GM12875 (cell line): ENCODE measurements around the gene THRB.

Experiments used
- H3K4me3 ChIP-seq: one replicate; pipeline ENCODE4 v1.5.1; 2011; ENCODE audit warnings: low read depth, low read length, control low read depth
- CTCF ChIP-seq: IDR thresholded peaks from 2 replicates; pipeline ENCODE4 v1.5.1; 2011; ENCODE audit warnings: low read depth, mild to moderate bottlenecking, control low read depth, inconsistent platforms, low read length, moderate library complexity, borderline replicate concordance; ENCODE audit not compliant: insufficient read depth

The THRB gene

DNA sequence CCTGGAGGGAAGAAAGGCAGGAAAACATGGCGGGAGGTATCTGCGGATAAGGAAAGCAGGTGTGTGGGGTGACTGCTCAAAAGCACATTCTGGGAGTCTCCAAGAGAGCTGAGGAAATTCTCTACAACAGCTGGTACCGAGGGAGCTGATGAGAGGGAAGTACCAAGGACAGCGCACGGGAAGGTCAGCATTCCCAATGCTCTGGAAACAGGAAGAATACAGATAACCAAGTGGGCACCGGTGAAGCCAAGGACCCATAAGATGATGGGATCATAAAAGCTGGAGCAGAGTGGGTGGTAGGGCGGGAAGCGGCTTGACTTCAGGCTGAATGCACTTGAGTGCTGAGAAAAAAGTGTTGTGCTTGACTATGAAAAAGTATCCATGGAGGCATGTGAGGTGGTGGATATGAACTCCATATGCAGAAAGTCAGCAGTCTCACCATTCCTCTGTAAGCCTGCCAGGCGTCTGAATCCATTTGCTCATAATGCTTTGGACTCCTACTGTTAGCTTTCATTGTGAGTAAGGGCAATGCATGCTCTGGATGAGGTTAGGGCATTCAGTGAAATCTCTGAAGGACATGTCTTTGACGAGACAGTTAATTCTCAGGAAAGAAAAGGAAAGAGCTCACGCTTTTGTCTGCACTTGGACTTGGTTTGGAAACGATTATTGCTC, 334.1 kb downstream of the THRB start:
- no peak overlapping the region for H3K4me3 ChIP-seq
- TF ChIP-seq CTCF: no peak

- no peak overlapping the region for H3K4me3 ChIP-seq
- TF ChIP-seq CTCF: no peak
Observed at GRCh38 chr3:24158761-24159454, 335.7 kb downstream of the THRB start.

DNA sequence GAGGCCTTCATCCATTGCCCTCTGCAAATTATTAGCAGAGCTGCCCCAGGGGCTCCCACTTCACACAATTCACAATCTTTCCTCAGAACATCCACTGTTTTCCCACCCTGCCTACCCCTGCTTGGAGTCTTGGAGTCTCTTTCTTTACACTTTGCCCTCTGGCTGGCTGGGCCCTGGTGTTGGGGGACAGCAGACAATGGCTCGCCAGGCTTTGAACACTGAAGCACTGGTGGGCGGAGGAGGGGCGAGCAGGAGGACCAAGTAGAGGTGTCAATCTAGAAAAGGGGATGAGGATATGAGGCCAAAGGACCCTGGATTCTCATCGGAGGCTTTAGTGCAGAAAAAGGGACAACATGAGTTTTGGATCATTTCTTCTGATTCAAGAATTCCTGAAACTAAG, 337.5 kb downstream of the THRB start:
- TF ChIP-seq CTCF: no peak
- H3K4me3 ChIP-seq: no peak overlapping the region

DNA sequence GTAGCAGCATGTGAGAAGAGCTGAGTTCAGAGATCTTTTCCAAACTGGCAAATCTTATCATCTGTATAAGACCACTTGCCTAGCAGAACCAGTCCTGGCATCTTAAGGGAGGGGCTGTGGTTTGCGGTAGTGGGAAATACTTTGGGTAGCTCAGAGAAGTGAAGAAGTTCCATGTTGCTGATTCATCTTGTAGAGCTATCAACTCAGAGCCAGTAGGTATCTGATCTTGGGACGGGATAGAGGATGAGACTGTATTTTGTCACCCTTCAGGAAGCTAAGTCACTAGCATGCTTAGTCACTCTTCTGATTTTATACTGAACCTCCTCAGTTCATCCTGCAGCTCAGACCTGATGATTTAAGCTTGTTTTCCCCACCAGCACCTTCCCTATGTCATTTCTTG, 338.2 kb downstream of the THRB start:
- TF ChIP-seq CTCF: no peak
- no peak overlapping the region for H3K4me3 ChIP-seq

DNA sequence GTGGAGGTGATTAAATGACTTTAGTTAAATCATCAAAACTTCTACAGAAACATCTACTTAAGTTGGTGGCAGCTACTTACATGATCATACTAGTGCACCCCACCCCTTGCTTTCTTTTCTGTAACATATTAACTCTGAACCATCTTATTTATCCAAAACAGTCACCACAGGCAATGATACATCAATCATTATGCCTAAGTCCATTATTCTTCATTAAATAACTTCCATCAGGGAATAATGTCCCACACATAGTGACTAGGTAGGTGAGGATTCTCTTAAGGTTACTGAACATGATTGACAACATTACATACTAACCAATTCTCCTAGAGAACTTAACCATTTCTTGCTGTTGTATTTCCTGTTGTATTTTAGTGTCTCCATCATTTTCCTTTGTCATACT, 339.4 kb downstream of the THRB start:
- H3K4me3 ChIP-seq: no peak overlapping the region
- no peak for TF ChIP-seq CTCF

- no peak for TF ChIP-seq CTCF
- no peak overlapping the region for H3K4me3 ChIP-seq
Observed at GRCh38 chr3:24154781-24155180, 339.9 kb downstream of the THRB start.
